NCI-H2227 (cell line): ENCODE measurements around the gene IL1RAPL2.
"Not testable (repeated sequence)": the region's sequence is repeated elsewhere in the genome, so short reads cannot be mapped to it uniquely, and the experiment has no call there.

Source experiments
- DNase-seq: peaks from one replicate; lab custom pipeline; 2025; ENCODE audit not compliant: unreplicated experiment; lab: John Stamatoyannopoulos, UW

IL1RAPL2 gene

GRCh38 chrX:105006996-105007395, 441.0 kb downstream of the IL1RAPL2 start:
- no peak for DNase-seq

GRCh38 chrX:105013719-105014118, 447.7 kb downstream of the IL1RAPL2 start:
- DNase-seq, result no peak

- DNase-seq, result no peak
These were observed 451.6 kb downstream of the IL1RAPL2 start for GRCh38 chrX:105017641-105018040.

DNA sequence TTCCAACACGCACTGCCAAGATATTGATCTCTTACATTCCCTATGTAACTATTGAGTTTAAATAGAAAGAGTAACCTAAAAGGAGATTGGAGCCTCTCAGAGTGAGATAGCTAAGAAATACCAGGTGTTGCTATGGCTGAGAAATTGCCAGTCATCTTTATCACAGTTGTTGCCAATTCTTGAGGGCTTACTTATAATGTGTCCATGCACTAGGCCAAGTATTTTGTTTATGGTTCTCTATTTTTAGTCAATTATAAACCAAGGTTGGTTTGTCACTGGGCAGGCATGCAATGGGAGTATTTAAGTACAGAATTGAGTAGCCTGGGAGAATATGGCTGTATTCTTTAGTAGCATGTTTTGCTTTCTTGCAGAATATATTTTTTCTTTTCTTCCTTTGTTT, 452.9 kb downstream of the IL1RAPL2 start:
- no peak for DNase-seq

DNA sequence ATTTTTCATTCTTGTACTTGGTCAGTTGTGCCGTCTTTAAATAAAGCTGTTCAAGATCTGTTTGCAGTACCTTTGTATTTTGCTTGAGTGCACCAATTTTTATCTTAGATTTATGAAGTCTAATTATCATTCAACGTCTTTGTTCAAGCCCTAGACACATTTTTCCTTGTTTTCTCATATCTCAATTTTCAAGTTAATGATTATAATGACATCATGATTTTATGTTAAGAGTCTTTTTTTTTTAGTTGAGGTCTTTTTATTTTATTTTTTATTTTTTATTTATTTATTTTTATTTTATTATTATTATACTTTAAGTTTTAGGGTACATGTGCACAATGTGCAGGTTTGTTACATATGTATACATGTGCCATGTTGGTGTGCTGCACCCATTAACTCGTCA, 463.0 kb downstream of the IL1RAPL2 start:
- not testable (repeated sequence) for DNase-seq

GRCh38 chrX:105038672-105039328, 472.8 kb downstream of the IL1RAPL2 start:
- no peak for DNase-seq

DNA sequence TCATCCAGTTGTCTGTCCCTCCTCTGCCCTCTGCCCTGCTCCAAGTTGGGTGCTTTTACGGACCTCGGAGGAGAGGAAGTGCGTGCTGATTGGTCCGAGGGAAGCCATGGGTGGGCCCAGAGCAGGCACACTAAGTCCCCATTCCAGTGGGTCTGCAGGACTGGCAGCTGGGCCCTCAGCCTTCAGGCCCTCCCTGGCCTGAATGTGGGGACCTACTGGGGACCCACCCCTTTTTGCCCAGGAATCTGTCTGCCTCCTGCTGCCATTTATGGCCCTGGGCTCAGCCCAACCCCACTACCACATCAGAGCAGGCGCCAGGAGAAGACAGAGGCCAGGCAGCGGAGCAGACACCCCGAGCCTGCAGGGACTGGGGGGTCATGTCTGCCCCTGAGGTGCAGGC, 484.9 kb downstream of the IL1RAPL2 start:
- no peak for DNase-seq

- no peak for DNase-seq
These were observed 485.4 kb downstream of the IL1RAPL2 start for GRCh38 chrX:105051364-105051763.

- DNase-seq, result no peak
These were observed 486.9 kb downstream of the IL1RAPL2 start for GRCh38 chrX:105052926-105053325.

DNA sequence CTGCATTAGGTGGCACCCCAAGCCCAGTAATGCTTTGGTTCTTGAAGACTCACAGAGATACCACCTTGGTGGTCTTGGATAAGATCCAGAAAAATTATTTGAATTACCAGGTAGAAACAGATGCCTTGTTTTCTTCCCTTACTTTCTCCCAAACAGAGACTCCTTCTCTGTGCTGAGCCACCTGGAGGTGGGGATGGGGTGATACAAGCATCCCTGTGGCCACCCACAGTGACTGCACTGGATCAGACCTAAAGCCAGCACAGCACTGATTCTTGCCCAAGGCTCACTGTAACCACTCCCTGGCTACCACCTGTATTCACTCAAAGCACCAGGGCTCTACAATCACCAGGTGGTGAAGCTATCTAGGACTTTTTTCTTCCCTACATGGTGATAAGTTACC, 497.7 kb downstream of the IL1RAPL2 start:
- DNase-seq, result no peak

- no peak for DNase-seq
These were observed 532.2 kb downstream of the IL1RAPL2 start for GRCh38 chrX:105098201-105098600.

DNA sequence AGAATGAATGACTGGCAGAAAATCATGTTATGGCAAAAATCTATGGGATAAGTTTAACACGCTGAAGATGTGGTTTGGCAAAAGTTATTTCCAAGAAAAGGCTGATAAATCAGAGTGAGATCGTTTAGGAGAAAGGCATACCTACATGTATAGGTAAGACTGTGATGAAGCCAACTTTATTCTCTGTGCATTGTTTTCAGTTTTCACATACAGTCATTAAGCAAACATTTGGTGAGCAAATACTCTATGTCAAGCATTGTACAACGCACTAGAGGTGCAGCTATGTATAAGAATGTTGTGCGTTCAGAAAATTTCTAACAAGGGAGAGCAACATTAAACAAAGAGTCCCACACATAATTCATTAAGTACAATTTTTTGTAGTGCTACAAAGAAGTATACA, 532.8 kb downstream of the IL1RAPL2 start:
- DNase-seq, result no peak

- DNase-seq, result no peak
These were observed 535.4 kb downstream of the IL1RAPL2 start for GRCh38 chrX:105101378-105101777.

DNA sequence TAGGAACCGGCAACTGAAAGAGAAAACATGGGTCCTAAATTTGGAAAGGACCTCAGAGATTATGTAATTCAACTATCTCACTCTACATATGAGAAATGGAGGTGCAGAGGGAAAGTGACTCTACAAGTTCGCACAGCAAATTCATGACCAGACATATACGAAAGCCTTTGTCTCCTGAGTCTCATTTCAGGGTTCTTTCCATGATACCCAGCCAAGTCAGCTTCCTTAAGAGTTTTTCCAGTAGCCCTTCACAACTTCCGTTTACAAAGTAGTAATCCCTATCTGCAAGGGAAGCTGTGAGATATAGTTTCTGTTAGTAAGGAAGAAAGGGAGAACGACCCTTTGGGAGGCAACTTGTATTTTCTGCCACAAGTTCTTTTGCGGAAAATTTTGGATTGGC, 543.9 kb downstream of the IL1RAPL2 start:
- no peak for DNase-seq

- DNase-seq, result no peak
These were observed 548.6 kb downstream of the IL1RAPL2 start for GRCh38 chrX:105114554-105115130.

GRCh38 chrX:105115596-105116320, 549.8 kb downstream of the IL1RAPL2 start:
- DNase-seq, result not testable (repeated sequence)

GRCh38 chrX:105116486-105116885, 550.5 kb downstream of the IL1RAPL2 start:
- DNase-seq, result no peak

- DNase-seq, result no peak
These were observed 551.6 kb downstream of the IL1RAPL2 start for GRCh38 chrX:105117621-105118020.

GRCh38 chrX:105120463-105120862, 554.5 kb downstream of the IL1RAPL2 start:
- DNase-seq, result no peak

DNA sequence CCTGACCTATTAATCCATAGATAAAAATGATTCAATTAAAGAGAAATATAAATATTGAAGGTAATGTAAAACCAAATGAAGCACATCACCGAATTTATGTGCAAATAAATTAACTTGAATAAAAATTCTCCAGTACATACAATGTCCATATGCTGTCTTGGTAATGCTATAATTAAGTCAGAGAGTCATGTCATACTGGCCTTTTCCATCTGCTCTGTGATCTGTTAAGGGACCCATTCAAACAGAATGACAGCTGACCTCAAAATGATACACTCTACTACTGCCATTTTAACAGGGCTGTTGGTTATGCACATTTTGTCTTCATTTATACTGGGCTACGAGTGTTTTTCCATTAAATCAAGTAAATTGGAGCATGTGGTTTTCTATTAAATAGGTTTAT, 555.2 kb downstream of the IL1RAPL2 start:
- no peak for DNase-seq

- DNase-seq, result no peak
These were observed 560.2 kb downstream of the IL1RAPL2 start for GRCh38 chrX:105126201-105126600.

DNA sequence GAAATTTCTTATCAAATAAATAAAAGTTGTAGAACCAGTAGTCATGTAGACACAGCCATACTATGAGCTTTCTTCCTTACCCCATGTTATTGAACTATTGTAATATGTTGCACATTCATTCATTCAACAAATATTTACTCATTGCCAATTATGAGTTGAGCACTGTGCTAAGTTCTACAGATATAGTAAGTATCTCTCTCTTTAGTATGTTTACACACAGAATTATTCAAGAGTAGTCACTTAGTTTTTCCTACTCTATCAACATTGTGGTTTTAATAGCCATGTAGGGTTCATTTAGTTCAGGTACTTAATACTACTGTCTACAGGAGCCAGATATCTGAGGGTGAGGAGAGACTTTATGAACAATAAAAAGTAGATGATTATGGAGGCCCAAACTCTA, 568.3 kb downstream of the IL1RAPL2 start:
- DNase-seq, result no peak
